Right lobe of liver (tissue), 4 donors: Measurements from ENCODE around the gene DOK6.

ENCODE experiments used
- CTCF ChIP-seq, 4 donors: fragments of 200-600 bp in 3 of 4; fragments of 450-650 bp in 1 of 4; IDR thresholded peaks; one replicate each; pipeline versions ENCODE4 v1.5.1 to v1.8.0; 2016 to 2022; ENCODE audit warnings: antibody characterized with exemption in 4 of 4, mild to moderate bottlenecking in 2 of 4
- POLR2A ChIP-seq: fragments of 450-650 bp; IDR thresholded peaks from one replicate; pipeline ENCODE4 v1.6.1; 2017; ENCODE audit warnings: antibody characterized with exemption, mild to moderate bottlenecking
- donor health status: DM: no; HTN: no; CAD: no.
- donor health status: DM: no; HTN: no; CAD: no.
- donor health status: DM: no; HTN: yes; CAD: no.

- no peak for TF ChIP-seq CTCF (IDR thresholded peaks at IDR 0.05)
- no peak for TF ChIP-seq POLR2A
These were observed 257.4 kb downstream of the DOK6 start for GRCh38 chr18:69658103-69658502.
